ENCODE data around the gene PINLYP.

GRCh38 chr19:43541920-43542650, 33.5 kb upstream of the PINLYP start:
- TF ChIP-seq POLR2A (IDR thresholded peaks at IDR 0.05), result no peak
- TF ChIP-seq, protein P1, sequence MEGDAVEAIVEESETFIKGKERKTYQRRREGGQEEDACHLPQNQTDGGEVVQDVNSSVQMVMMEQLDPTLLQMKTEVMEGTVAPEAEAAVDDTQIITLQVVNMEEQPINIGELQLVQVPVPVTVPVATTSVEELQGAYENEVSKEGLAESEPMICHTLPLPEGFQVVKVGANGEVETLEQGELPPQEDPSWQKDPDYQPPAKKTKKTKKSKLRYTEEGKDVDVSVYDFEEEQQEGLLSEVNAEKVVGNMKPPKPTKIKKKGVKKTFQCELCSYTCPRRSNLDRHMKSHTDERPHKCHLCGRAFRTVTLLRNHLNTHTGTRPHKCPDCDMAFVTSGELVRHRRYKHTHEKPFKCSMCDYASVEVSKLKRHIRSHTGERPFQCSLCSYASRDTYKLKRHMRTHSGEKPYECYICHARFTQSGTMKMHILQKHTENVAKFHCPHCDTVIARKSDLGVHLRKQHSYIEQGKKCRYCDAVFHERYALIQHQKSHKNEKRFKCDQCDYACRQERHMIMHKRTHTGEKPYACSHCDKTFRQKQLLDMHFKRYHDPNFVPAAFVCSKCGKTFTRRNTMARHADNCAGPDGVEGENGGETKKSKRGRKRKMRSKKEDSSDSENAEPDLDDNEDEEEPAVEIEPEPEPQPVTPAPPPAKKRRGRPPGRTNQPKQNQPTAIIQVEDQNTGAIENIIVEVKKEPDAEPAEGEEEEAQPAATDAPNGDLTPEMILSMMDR (IDR thresholded peaks at IDR 0.05), result no peak
- no peak for TF ChIP-seq EP300 (IDR thresholded peaks at IDR 0.05)

All from tibial nerve (tissue), 4 donors.